Cerebellar cortex (tissue), 1 donor: Measurements from ENCODE around the gene MT1M.
"Not testable (repeated sequence)": the region's sequence is repeated elsewhere in the genome, so short reads cannot be mapped to it uniquely, and the experiment has no call there.

Experiments
- DNase-seq: peaks from one replicate; pipeline ENCODE4 v3.0.0-alpha.2; 2015; ENCODE audit warnings: low spot score

MT1M gene

GRCh38 chr16:56632156-56632847 lies at the start of gene MT1M:
Gene MT1M (plus strand): TSS chr16:56632659. CDS start chr16:56632732, 73 bp downstream.
- no peak for DNase-seq

DNA sequence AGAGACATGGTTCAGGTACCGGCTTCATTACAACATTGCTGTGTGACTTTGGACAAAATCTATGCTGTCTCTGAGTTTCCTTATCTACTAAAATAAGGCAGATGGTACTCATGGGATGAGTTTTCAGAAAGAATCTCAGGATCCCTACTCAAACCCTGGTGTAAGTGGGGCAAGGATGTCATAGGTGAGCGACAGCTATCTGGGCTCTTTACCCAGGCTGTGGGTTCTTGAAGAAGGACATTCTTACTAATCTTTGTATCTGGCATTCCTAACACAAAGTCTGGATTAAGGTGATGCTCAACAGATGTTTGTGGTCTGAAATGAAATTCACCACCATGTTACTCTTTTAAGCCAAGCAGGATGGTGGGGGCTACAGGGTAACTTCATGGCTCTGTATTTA lies 49.5 kb upstream of the MT1M start:
- DNase-seq = not testable (repeated sequence)

DNA sequence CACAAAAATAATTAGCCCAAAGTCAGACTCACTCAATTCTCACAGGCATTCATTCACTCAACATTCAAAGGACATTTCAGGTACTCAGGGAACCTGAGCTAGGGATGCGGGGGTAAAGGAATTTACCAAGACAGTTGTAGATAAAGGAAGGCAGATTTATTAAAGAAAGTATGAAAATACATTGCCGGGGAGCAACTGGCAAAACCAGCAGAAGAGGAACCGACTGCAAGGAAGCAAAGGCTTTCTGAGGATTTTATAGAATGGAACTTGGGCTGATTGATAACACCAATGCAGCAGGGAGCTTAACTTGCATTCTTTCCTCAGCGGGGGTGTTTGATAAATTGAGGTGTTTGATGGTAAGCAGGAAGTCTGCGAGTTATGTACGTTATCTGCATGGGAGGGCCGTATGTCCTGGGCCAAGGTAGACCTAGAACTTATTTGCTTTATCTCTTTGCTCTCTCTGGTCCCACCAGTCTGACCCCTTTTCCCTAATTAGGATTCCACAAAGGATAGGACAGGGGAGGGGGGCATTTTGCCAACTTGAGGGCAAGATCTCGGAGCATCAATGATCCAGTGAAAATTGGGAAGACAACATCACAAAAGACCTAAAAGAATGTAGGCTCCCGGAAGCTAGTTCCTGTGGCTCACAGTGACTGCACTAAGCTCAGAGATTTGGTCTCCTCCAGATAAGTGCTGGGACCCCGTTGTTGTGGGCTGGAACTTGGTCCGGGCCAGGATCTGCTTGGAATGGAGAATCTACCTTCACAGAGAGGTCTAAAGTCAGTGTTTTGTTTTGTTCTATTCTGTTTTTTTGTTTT lies 48.9 kb upstream of the MT1M start:
- DNase-seq = no peak

DNA sequence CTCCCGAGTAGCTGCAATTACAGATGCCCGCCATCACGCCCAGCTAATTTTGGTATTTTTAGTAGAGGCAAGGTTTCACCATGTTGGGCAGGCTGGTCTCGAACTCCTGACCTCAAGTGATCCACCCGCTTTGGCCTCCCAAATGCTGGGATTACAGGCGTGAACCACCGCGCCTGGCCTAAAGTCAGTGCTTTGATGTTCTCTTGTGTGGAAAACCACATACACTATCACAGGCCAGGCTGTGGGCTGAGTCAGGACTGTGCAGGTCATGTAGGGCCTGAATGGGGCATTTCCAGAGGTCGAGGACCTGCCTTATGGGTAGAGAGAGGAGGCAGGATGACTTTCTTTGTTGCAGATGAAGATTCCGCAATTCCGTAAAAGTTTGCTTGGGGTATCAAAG lies 48.2 kb upstream of the MT1M start:
- DNase-seq = no peak

DNA sequence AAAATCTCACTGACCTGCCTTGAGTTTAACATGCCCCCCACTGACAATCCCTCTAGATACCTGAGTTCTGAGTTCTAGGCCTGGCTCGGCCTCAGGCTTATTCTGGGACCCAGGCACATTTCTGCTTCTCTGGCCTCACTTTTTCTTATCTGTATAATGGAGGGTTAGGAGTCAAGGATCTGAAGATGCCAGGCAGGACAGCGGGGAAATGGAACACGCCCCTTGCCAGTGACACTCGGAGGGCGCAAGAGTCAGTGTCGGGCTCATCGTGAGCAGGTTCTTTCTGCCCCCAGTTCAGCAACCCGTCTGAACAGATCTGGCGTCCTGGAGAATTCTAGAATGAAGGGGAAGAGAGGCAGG lies 43.7 kb upstream of the MT1M start:
- DNase-seq = no peak

DNA sequence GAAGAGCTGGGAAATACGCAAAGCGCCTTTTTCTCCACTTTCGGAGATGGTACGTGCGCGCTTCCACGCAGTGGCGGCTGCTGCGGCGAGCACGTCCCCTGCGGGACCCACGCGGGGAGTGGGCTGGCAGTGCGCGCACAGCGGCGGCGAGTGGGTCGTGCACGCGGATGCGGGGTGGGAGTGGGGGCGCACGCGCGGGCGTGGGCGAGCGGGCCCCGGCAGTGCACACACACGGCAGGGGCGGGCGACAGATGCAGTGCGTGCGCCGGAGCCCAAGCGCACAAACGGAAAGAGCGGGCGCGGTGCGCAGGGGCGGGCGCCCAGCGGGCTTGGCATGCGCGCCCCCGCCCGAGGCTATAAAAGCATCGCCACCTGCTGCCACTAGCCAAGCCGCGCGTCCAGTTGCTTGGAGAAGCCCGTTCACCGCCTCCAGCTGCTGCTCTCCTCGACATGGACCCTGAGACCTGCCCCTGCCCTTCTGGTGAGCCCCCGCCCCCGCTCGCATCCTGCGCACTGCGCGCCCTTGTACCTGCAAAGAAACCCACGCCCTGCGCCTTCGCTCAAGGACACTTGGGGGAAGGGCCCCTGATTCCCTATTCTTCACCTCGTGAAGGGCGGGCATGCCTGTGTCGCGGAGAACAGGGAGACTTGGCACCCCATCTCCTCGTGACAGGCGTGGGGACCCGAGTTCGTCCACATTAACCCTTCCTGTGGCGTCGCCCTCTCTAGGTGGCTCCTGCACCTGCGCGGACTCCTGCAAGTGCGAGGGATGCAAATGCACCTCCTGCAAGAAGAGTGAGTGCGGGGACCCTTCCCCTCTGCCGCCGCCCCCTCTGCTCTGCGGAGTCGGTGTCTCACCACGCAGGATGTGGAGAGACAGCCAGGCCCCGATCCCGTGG lies 43.1 kb upstream of the MT1M start, which contains the start of gene MT3:
TSS of gene MT3 (plus strand) at position 388 of the 899 bp plus-strand sequence. CDS start at position 451, 63 bp downstream.
- peak; percentile 72 for DNase-seq

- no peak for DNase-seq
Measured at GRCh38 chr16:56591377-56592060, 40.9 kb upstream of the MT1M start.

DNA sequence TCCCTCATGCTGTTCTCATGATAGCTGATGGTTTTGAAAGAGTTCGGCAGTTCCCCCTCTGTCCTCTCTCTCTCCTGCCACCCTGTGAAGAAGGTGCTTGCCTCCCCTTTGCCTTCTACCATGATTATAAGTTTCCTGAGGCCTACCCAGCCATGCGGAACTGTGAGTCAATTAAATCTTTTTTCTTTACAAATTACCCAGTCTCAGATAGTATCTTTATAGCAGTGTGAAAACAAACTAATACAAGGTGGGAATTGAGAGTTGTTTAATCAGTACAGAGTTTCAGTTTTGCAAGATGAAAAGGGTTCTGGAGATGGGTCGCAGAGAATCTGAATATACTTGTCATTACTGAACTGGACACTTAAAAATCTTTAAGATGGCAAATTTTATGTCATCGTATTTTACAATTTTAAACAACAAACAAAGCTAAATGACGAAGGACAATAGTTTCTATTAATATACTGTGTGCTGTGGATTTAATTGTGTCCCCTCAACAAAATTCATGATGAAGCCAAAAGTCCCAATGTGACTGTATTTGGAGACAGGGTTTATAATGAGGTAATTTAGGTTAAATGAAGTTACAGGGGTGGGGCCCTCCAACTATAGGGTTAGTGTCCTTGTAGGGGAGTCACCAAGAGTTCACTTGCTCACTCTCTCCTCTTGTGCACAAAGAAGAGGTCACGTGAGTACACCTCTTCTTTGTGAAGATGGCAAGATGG lies 38.7 kb upstream of the MT1M start:
- no peak for DNase-seq

- DNase-seq = no peak
Measured at GRCh38 chr16:56594292-56594619, 38.2 kb upstream of the MT1M start.

DNA sequence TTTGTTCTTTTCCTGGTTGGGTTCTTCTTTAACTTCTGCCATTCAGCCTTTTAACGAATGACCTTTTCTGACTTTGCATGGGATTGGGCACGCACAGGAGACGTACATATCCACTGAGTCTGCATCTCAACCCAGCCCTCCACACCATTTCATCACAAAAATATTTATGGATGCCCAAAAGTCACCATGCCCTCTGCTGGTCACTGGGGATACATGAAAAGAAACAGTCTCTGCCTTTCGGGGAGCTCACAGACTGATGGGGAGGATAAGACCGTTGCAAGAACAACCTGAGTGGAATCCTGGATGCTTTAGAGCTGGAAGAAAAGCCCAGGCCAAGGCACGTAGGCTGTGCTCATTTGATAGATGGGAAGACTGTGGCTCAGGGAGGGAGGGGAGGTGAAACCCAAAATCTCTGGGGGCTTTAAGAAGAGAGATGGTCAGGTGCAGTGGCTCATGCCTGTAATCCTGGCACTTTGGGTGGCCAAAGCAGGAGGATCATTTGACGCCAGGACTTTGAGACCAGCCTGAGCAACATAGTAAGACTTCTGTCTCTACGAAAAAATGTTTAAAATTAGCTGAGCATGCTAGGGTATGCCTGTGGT lies 32.0 kb upstream of the MT1M start:
- peak; percentile 88 for DNase-seq

- DNase-seq = peak; percentile 54
Measured at GRCh38 chr16:56601325-56601724, 31.1 kb upstream of the MT1M start.

DNA sequence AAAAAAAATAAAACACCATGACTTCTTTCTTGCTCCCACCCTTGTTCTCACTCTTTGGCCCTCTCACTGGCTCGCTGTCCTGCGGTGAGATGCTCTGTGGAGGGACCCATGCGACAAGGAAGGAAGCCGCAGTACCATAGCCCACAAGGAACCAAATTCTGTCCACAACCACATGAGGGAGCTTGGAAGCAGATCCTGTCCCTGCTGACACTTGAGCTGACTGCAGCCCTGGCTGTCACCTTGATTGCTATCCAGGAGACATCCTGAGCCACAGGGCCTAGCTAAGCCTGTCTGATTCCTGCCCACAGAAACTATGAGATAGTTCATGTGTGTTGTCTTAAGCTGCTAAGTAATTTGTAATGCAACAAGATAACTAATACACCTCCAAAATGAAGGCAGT lies 28.9 kb upstream of the MT1M start:
- peak; percentile 60 for DNase-seq

DNA sequence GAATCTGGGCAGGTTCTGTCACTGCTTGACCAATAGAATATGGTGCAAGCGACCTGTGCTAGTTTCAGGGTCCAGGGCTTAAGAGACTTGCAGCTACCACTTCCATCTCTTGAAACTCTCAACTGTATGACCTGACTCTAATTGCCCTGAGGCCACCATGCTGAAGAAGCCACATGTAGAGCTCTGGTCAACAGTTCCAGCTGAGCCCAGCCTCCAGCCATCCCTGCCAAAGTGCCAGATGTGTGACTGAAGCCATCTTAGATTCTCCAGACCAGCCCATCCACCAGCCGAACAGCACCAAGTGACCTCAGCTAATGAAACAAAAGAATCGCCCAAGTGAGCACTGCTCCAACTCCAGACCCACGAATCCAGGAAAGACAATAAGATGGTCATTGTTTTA lies 27.5 kb upstream of the MT1M start:
- DNase-seq = no peak

- no peak for DNase-seq
Measured at GRCh38 chr16:56605475-56605874, 27.0 kb upstream of the MT1M start.

- DNase-seq = no peak
Measured at GRCh38 chr16:56606071-56606475, 26.4 kb upstream of the MT1M start.

GRCh38 chr16:56606476-56607108 lies 25.9 kb upstream of the MT1M start:
- DNase-seq = no peak

GRCh38 chr16:56607109-56607618 lies 25.3 kb upstream of the MT1M start:
- no peak for DNase-seq

DNA sequence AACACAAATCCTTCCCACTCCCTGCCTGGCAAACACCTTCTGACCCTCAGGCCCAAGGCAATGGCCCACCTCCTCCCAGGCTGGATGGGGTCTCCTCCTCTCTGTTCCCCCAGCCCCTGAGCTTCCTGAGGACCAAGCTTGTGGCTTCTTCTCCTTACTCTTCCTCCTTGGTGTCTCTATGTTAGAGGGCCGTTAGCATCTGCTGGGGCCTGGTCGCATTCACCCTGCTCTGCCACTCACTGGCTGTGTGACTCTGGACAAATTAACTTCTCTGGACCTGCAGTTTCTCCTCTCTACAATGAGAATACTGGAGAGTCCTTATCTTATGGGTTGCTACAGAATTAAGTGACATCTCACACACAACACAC lies 24.8 kb upstream of the MT1M start:
- no peak for DNase-seq

- DNase-seq = peak; percentile 92
Measured at GRCh38 chr16:56608043-56608875, 24.2 kb upstream of the MT1M start, which contains the start of gene MT2A. Gene MT2A (plus strand): TSS chr16:56608584. CDS start chr16:56608656, 72 bp downstream.
